NCI-H146 (cell line): ENCODE measurements around the gene SPIRE2.
A peak's percentile ranks its signal among the peaks of the same experiment; 100 is the strongest.

Experiments used
- DNase-seq: peaks from one replicate; lab custom pipeline; 2025; lab: John Stamatoyannopoulos, UW

The SPIRE2 gene

GRCh38 chr16:89841275-89841674 lies 13.0 kb downstream of the SPIRE2 start:
- no peak for DNase-seq

DNA sequence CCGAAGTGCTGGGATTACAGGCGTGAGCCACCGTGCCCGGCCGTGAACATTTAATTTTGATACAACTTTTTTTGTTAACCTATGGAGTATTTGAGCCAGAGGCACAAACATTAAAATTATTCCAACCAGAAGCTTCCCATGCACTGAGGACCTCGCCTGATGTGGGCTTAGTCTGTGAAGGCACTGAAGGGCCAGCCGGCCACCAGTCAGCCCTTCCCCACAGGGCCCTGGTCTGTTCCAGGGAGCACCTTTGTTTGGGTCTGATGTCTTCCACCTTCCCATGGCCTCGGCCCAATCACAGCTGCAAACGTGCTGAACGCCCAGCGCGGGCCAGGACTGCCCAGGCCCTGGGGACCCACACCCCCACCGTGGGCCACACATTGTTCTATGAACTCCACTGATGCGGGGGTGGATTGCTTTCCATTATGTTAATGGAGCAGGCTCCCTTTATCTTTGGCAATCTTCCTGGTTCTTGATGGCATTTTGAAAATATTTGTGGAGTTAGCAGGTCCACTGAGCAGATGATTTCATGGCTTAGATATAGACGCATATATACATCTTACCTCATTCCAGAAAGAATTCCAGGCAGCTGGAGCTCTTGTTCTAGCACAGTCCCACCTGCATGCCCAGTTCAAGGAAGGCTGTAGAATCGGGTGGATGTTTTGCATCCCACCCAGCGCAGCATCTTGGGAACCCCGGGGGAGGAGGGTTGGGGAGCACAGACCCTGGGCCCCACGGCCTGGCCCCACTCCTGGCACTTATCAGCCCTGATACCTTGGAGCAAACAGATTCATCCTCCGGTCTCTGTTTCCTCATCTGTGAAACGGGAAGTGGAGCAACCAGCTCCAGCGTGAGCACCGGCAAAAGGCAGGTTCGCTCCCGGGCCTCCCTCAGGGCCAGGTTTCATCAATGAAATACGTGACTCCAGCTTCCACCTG lies 14.5 kb downstream of the SPIRE2 start:
- no peak for DNase-seq

- DNase-seq = no peak
These were observed 15.4 kb downstream of the SPIRE2 start for GRCh38 chr16:89843409-89844350.

- DNase-seq = no peak
These were observed 16.6 kb downstream of the SPIRE2 start for GRCh38 chr16:89844739-89845339.

DNA sequence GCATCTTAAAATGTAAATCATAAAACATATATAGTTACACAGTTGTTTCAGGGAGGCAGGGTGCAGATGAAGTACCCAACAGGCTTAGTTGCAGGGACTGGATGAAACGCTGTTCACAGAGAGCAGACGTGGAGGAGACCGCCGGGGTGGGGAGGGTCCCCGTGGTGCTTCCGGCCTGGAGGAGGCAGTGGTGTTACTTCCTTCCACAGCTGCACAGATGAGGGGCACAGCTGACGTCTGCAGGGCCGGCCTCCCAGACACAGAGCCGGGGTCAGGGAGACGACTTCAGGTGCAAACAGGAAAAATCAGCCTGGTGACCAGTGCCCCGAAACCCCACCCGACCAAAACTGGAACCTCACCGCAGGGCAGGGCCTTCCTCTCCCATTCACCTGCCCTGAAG lies 17.1 kb downstream of the SPIRE2 start:
- no peak for DNase-seq

- peak; percentile 67 for DNase-seq
These were observed 19.0 kb downstream of the SPIRE2 start for GRCh38 chr16:89847051-89847939.

- peak; percentile 24 for DNase-seq
These were observed 19.6 kb downstream of the SPIRE2 start for GRCh38 chr16:89847940-89848297.

- no peak for DNase-seq
These were observed 20.7 kb downstream of the SPIRE2 start for GRCh38 chr16:89848974-89849373.

DNA sequence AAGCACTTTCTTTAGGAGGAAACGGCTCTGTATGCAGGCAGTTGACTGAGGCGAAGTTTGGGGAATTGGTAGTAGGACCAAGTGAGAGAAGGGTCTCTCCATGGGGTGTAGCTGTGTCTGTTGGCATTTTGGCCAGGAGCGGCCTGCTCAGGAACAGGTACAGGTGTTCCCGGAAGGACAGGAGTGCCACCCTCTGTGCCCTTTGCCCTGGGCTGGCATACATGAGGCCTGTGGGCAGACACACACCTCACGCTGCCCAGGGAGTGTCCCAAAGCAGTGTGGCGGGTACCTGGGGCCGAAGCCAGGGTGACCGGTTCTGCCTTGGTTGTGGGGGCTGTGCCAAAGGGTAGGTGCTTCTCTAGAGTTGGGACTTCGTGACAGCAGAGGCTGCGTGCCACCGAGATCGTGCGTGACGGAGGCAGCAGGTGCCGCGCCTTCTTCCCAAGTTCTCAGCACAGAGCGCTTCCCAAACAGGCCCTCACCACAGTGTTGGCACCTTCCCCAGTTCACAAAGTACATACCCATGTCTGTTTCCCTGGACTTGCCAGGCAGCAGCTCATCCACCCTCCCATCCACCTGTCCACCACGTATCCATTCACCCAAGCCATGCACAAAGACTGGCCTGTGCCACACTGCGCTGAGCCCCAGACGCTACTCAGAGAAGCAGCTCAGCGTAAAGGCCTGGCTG lies 25.2 kb downstream of the SPIRE2 start:
- DNase-seq = no peak

GRCh38 chr16:89855301-89855945 lies 27.1 kb downstream of the SPIRE2 start:
- DNase-seq = no peak

DNA sequence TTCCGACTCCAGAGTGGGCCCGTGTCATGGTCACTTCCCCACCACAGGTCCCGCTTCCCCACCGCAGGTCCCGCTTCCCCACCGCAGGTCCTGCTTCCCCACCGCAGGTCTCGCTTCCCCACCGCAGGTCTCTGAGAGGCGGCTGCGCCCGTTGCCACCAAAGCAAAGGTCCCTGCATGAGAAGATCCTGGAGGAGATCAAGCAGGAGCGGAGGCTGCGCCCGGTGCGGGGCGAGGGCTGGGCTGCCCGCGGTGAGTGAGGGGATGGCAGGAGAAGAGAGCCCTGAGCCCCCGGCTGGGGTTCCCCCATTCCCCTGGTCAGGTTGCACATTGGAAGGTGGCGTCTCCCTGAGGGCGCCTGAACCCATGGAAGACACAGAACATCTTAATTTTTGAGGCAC lies 27.7 kb downstream of the SPIRE2 start:
- DNase-seq = no peak

GRCh38 chr16:89858973-89859614 lies 30.8 kb downstream of the SPIRE2 start:
- DNase-seq = no peak

DNA sequence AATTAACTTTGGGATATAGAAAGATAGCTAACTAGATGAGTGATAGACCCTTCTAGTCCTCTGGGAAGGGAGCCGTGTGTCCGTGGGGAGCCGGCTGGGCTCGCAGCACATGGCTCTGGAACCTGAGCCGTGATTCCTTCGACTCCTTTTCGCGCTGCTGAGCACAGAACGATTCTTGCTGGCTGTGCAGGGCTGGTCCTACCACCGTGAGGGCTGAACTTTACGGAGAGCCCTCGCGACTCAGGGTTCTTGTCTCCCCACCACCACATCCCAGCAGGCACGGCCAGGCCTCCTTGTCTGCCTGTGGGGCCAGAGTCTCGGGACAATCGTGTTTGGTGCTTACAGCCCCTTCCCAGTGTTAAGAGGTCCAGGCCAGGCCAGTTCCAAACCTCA lies 31.3 kb downstream of the SPIRE2 start:
- DNase-seq = no peak

DNA sequence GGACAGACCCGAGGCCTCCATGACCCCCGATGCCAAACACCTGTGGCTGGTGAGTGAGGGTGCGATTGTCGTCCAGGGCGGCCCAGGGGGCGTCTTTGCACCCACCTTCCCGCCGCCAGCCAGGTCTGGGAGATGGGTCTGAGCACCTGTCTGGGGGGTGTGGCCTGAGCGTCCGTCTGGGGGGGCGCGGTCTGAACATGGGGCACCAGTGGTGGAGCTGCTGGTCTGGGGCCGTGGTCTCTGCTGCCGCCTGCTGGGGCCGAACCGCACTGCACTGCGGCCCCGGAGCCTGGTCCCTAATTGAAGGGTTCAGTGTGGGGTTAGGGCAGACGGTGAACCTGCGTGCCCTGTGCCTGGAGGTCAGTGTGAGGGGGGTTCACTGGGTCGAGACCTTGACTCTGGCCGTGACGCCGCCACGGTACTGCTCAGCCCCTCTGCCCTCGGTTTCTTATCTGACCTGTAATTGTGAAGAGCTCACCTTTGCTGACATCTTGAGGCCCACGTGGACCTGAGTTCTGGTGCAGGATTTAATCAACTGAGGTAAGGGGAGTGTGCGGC lies 32.6 kb downstream of the SPIRE2 start:
- DNase-seq = peak; percentile 55

- no peak for DNase-seq
These were observed 33.4 kb downstream of the SPIRE2 start for GRCh38 chr16:89861648-89862047.

GRCh38 chr16:89862732-89863131 lies 34.5 kb downstream of the SPIRE2 start:
- DNase-seq = no peak

DNA sequence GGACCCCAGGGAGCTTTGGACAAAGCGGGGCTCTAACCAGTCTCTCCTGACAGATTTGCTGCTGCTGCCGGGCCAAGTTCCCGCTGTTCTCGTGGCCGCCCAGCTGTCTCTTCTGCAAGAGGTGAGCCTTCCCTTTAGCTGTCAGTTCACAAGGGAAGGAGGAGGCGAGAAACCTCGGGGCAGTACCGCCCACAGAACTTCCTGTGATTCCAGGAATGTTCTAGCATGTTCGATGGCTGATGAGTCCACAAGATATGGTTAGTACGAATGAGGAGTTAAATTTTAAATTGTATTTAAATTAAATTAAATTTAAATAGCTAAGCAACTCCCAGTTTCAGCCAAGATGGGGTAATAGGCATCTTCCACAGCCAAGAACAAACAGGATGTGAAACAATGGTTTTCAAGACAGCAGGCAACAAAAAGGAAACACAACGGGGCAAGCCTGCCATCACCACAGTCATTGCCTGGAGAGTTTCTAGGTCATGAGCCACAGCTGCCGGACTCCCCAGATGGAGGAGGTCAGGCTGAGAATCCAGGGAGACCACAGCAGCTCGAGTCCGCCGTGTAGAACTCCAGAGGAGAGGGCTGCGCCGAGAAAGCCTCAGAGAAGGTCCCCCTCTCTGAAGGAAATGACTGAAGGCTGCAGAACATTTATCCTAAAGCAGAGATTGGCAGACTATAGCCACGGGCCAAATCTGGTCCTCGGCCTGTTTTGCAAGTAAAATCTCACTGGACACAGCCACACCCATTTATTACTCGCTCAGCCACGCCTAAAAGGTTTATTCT lies 35.7 kb downstream of the SPIRE2 start:
- DNase-seq = no peak

DNA sequence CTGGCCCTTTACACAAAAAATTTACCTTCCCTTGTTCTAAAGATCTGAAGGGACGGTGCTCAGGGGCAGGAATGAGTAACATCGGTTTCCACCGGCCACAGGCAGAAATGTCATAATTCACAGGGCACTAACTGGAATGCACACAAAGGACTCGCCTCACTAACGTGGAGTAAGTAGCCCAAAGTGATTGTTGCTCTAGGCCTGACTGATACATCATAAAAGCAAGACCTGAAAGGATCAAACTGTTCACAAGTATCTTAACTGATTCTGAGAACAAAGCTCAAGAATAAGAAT lies 36.2 kb downstream of the SPIRE2 start:
- no peak for DNase-seq

DNA sequence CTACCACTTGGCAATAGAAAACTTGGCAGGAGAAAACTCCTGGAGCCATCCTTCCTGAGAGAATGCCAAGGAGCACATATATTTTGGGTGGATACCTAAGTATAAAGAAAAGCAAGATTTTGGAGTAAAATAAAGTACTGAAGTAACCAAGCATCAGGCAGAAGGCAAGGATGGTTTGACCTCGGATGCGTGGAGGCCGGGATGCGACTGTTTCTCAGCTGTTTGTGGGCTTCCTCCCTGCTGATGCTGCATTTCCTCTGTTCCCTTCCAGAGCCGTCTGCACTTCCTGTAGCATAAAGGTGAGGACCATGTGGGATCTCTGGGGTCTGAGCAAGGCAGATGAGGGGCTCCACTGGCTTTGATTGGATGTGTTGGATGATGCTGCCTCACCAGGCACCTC lies 39.6 kb downstream of the SPIRE2 start:
- DNase-seq = no peak
